ENCODE measurements around the gene NR3C1.

The NR3C1 gene

GRCh38 chr5:143304836-143305475, 98.5 kb downstream of the NR3C1 start:
- no peak for DNase-seq

- DNase-seq = no peak
These were observed 101.0 kb downstream of the NR3C1 start for GRCh38 chr5:143302341-143303045.

- no peak for DNase-seq
These were observed 105.7 kb downstream of the NR3C1 start for GRCh38 chr5:143297756-143298155.

GRCh38 chr5:143290125-143290524, 113.4 kb downstream of the NR3C1 start:
- no peak for DNase-seq

- DNase-seq = no peak
These were observed 119.0 kb downstream of the NR3C1 start for GRCh38 chr5:143284521-143284920.

- no peak for DNase-seq
These were observed 119.5 kb downstream of the NR3C1 start for GRCh38 chr5:143284002-143284401.

GRCh38 chr5:143281226-143281625, 122.3 kb downstream of the NR3C1 start:
- DNase-seq = no peak

- DNase-seq = no peak
These were observed 123.8 kb downstream of the NR3C1 start for GRCh38 chr5:143279698-143280097.

GRCh38 chr5:143277536-143277935, 126.0 kb downstream of the NR3C1 start:
- no peak for DNase-seq

GRCh38 chr5:143275512-143276363, 127.7 kb downstream of the NR3C1 start:
- no peak for DNase-seq

GRCh38 chr5:143274952-143275351, 128.5 kb downstream of the NR3C1 start:
- DNase-seq = no peak

- no peak for DNase-seq
These were observed 132.1 kb downstream of the NR3C1 start for GRCh38 chr5:143271431-143271830.

GRCh38 chr5:143268388-143268787, 135.1 kb downstream of the NR3C1 start:
- DNase-seq = no peak

- no peak for DNase-seq
These were observed 136.3 kb downstream of the NR3C1 start for GRCh38 chr5:143267186-143267585.

- DNase-seq = no peak
These were observed 137.5 kb downstream of the NR3C1 start for GRCh38 chr5:143265995-143266394.

- DNase-seq = no peak
These were observed 140.1 kb downstream of the NR3C1 start for GRCh38 chr5:143263272-143263810.

- no peak for DNase-seq
These were observed 140.9 kb downstream of the NR3C1 start for GRCh38 chr5:143262393-143263174.

- no peak for DNase-seq
These were observed 141.6 kb downstream of the NR3C1 start for GRCh38 chr5:143261748-143262392.

GRCh38 chr5:143259254-143259605, 144.3 kb downstream of the NR3C1 start:
- no peak for DNase-seq

- DNase-seq = no peak
These were observed 144.8 kb downstream of the NR3C1 start for GRCh38 chr5:143258559-143259253.

GRCh38 chr5:143254819-143255218, 148.7 kb downstream of the NR3C1 start:
- no peak for DNase-seq

- DNase-seq = no peak
These were observed 151.5 kb downstream of the NR3C1 start for GRCh38 chr5:143251946-143252345.

All from CD4-positive, alpha-beta T cell treated with Interleukin-6 for 4 hours (primary cell).